NCI-H1694 treated with DMSO at 0.1 percent for 48 hours (cell line): ENCODE data around the gene PCSK7.
A peak's percentile ranks its signal among the peaks of the same experiment; 100 is the strongest.

ENCODE experiments used
- DNase-seq: peaks from one replicate; lab custom pipeline; 2025; lab: John Stamatoyannopoulos, UW

The PCSK7 gene

DNA sequence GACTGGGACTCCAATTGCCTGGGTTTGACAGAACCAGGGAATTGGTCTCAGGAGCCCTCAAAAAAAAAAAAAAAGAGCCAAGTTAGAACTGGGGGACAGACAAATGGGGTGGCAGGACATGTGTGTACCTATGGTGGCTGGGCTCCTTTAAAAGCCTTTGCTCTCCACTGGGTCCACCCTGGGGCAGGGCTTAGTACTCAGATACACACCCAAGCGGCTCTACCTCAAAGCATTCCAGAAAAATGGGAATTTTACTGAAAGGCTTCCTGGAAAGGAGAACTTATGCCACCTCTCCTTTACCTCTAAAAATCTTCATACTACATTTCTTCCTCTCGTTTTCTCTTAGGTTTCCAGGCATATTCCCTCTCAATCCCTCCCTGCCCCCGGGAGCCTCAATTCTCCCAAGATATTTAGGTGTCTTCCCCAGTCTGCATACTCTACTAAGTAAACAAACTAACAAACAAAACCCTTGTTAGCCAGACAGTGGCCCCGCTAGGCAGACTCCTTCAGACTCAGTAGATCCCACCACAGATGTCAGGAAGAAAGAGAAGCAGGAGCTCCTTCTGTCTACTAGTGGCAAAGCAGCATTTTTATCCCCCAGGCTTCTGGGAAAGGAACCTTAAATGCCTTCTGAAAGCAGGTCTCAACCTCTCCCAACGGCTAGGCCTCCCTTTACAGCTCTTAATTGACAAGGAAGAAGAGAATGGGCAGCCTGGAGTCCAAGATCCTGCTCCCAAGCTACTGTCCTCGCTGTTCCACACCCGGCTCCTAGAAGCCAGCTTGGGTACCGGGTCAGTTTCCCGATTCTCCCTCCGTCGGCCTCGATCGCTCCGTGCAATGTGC is 653 bp downstream of the PCSK7 start:
- no peak for DNase-seq

GRCh38 chr11:117230286-117230961 is 1.4 kb downstream of the PCSK7 start:
- no peak for DNase-seq

DNA sequence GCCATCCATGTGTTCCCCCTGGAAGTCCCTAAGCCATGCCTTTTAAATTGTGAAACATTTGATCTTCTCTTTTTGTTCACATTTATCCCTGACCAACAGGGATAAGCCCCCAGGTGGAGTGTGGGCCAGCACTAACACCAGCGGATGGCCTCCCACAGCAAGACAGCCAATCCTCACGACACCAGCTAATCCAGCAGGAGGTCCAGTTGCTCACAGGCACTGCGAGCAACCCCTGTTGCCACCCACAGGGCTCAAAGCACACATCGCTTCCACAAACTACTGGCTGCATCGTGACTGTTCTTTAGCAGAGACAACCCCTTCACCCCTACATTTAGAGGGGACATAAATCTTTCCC is 2.0 kb downstream of the PCSK7 start:
- DNase-seq = no peak

- DNase-seq = no peak
These were observed 2.5 kb downstream of the PCSK7 start for GRCh38 chr11:117229411-117229810.

GRCh38 chr11:117228091-117228490 is 3.8 kb downstream of the PCSK7 start:
- DNase-seq = no peak

- peak; percentile 80 for DNase-seq
These were observed 5.2 kb downstream of the PCSK7 start for GRCh38 chr11:117226388-117227385.

DNA sequence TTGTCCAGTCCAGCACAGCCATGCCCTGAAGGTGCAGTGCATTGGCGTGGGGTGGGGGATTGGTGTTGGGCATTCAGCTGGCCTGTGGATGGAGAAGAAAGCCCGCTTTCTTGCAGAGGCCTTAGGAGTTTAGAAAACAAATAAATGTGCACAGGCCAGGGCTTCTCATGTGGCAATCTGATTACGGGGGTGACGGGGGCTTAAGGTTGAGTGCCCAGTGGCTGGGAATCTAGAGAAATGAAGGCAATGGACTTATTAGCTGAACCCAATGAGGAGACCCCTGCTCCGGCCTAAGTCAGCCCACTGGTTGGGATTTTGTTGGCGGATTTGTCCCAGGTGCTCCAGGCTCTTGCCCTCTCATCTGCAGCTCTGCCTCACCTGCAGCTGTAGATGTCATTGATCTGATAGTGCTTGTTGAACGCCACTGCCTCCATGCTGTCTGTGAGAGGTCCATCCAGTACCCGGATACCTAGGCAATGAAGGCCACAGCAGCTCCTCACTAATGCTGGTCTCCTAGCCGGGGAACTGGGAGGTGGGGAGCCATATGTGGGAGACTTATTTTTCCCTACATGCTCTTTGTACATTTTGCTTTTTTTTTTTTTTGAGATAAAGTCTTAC is 6.2 kb downstream of the PCSK7 start:
- no peak for DNase-seq

GRCh38 chr11:117223741-117224689 is 7.9 kb downstream of the PCSK7 start:
- DNase-seq = no peak

DNA sequence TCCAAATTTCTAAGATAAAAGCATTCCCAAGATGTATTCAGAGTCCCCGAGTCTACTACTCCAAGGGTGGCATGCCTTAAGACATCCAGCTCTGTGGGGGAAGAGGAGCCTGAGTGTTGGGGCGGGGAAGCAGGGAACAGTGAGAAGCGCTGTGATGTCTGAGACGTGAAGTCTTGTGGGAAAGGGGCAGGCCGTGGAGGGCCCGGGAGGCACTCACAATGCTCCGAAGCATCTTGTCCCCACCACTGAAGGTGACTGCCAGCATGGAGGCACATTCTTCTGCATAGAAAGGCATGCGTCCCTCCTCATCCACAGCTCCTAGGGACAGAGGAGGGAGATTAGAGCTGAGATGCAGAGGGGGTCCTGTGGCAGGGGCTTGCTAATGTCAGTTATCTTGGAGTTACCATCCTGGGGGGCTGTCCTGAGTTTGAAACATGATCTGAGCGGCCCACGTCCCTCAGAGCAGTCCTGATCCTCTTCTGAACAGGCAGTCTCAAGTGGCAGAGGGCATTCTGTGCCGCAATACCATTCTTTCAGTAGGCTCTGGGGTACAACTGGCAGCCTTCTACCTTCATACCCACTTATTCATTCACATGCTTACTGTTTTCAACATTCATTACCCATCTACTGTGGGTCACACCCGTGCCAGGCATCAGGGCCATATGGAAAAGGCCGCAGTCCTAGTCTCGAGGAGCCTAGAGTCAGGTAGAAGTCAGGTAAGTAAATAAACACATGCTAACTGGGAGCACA is 8.7 kb downstream of the PCSK7 start:
- DNase-seq = no peak

GRCh38 chr11:117221775-117222517 is 9.9 kb downstream of the PCSK7 start:
- no peak for DNase-seq

- no peak for DNase-seq
These were observed 10.7 kb downstream of the PCSK7 start for GRCh38 chr11:117220999-117221774.

- no peak for DNase-seq
These were observed 11.3 kb downstream of the PCSK7 start for GRCh38 chr11:117220568-117220967.

DNA sequence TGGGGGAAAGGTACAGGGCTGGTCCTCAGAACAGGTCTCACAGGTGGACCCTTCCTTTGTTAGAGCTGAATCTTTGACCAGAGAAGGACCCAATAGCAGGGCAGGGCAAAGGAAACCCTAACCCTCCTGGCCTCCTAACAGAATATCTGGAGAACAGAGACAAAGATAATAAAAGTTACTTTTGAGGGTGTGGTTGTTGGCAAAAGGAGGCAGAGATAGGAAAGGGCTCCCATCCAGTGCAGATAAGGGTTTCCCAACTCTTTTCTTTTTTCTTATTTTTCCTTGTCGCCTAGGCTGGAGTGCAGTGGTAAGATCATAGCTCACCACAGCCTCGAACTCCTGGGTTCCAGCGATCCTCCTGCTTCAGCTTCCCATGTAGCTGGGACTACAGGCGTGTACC is 11.9 kb downstream of the PCSK7 start:
- no peak for DNase-seq

DNA sequence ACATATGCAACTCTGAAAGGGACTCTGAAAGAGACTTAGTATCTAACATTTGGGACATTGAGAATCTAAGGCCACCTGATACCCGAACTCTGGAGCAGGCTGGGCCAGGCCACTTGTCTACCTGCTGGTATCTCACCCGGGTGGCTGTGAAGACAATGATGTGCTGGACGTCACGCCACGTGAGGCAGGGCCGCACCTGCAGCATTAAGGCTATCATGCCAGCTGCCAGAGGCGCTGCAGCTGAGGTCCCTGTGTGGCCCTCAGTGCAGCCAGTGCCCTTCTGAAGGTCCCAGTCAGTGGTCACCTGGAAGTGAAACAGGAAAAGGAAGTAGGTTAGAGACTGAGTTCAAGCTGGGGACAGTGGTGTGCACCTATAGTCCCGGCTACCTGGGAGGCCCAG is 12.4 kb downstream of the PCSK7 start:
- no peak for DNase-seq

- DNase-seq = no peak
These were observed 12.9 kb downstream of the PCSK7 start for GRCh38 chr11:117219001-117219400.

DNA sequence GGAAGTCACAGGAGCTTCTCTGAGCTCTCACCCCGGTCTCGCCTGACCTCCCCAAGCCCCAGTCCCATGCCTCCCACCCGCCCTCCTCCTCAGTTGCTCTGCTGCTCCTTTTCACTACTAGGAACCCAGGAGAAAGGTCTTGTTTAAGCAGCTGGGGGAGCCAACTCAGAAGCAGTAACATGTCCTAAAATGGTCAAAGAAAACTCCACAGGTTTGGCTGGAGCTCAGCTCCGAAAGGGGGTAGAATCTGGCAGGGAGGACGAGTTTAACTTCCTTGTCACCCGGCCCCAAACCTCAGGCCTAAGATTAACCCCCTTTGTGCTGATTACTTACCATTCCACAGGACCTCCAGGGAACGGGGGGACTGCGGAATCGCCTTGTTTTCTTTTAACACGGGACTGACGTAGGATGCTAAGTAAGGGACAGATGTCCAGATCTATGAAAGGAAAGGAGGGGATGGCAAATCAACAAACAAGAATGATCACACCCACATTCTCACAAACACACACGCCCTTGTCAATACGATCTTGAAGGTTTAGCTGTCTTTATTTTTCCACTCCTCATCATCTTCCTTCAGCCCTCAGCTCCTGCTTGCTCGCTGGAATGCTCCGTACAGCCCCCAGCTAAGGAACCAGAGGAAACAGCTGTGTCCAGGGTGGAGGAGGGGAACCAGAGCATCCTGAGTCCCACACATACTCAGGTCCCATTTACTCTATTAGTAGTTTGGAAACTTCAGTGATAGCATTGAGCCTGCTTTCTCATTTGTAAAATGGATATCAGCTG is 13.5 kb downstream of the PCSK7 start:
- DNase-seq = no peak
